RKO (cell line): Measurements from ENCODE around the gene SHC2.
"Not testable (repeated sequence)": the region's sequence is repeated elsewhere in the genome, so short reads cannot be mapped to it uniquely, and the experiment has no call there.

Experiments
- DNase-seq: peaks from one replicate; pipeline ENCODE4 v3.0.0-alpha.2; 2016; ENCODE audit warnings: low spot score

The SHC2 gene

DNA sequence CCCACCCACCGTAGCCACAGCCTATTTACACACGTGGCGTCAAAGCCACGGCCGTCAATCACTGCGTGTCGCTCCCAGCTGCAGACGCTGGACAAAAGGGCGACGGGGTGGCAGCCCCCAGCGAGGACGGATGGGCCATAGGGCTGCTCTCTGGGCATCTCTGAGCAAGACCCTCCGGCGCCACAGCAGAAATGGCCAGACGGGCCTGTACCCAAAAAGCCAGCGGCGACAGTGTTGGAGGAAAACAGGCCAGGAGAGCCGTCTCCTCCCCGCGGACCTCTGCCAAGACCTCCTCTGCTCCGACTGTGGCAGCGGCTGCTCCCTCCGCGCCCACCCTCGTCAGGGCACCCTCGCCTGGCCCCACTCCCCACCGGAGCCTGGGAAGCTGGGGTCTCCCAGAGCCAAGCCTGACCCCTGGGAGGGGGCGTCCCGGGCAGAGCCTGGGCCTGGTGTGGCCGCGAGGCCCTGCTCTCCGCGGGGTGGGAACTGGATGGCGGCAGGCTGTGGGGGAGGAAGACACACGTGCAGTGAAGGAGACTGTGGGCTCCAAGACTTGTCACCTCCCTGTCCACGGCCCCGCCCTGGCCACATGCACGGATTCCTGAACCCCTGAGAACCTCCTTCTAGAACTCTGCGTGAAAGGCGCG lies 54.6 kb downstream of the SHC2 start:
- DNase-seq, result no peak

DNA sequence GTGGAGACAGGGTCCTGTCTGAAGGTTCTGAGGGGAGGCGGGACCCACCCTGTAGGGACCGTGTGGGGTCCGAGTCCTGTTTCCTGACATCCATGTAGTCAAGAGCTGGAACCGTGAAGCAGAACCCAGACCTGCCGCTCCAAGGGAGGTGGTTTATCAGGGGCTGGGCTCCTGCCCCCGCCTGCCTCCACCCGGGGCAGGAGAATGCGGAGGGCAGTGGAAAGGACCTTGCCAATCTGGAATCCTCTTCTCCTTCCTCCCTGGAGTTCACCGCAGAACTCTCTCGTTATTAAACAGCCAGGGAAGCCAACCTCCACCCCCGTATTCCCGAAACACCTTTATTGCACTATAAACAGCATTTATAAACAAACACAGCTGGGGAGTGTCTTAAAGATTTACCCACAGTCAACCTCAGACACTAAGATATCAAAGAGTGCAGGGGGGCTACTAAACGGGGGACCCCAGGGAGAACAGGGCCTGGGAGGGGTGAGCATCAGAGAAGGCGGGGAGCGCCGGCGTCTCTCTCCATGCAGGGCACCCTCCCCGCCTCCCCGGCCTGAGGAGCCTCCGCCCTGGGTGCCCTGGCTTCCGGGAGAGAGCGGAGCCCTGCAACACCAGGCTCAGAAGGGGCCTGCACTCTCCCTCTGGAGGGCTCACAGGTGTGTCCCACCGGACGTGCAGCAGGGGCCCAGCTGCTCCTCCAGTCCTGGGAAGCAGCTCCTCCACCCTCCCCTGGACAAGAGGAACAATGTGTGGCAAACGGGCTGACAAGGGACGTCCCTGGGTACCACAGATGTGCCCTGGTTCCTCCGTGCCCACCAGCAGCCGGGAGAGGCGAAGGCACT lies 55.5 kb downstream of the SHC2 start:
- DNase-seq, result no peak

DNA sequence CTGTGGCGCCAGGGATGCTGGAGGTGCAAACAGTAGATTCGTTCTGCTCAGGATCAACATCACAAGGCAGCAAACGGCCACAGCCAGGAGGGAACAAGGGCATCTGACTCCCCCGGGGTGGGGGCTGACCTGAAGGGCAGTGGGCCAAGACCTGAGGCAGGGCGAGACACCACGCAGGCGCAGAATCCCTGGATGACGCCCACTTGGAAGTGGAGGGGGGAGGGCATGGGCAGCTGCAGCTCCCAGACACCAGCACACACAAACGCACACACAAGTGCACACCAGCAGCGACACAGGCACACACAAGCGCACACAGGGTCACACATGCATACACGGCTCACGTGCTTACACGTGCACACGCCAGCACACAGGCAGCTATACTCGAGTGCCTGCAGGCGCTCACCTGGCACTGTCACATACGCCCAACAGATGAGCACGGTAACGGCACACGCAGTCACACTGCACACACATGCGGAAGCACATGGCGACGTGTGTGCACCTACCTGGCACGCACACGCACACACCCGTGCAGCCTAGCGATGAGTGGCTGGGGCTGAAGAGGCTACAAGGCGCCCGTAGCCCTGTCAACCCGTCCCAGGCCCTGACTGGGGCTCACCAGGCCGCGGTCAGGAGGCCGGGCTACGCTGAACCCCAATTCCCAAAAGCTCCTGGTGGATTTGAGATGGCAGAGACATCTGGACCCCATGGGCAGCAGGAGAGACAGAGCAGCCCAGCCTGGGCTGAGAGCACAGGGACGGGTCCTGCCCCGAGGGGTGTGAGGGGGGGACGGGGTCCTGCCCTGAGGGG lies 57.4 kb downstream of the SHC2 start:
- no peak for DNase-seq

DNA sequence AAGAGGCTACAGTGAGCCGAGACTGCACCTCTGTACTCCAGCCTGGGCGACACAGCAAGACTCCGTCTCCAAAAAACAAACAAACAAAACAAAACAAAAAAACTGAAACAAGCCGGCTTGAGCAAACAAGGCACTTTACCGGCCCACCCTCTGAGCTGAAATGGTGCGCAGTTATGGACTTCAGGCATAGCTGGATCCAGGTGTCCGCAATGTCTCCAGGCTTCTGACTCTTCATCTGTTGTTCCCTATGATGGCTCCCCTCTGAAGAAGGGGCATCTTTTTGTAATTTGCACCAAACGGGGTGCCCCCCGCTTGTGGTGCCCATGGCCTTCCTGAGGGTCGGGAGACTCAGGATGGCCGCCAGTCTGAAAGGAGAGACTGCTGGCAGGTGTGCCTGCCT lies 58.0 kb downstream of the SHC2 start:
- no peak for DNase-seq

DNA sequence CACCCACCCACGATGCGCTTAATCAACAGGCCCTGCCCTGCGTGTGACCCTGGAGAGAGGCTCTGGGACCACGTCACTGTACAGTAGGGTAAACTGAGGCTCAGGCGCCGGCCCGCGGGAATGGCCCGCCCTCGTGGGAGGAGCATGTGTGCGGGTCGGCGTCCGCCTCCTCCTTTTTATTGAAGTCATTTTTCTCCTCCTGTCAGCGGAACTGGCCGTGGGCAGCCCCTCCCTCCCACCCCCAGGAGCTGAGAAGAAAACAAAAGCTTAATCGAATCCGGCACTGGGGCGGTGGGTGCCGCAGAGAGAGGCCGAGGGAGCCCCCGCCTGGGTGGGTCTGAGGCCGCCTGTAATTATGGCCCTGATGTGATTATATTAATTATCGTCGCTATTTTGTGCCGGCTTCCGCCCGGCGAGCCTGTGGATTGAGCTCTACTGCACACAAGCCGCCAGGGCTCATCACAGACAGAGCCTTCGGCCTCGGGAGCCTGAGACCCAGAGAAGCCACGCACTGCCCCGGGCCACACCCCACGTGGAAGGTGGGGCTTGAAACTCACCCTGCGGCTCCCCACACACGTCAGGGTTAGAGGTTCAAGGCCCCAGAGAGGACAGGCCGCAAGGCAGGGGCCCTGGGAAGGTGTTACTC lies 58.8 kb downstream of the SHC2 start:
- DNase-seq, result no peak

- DNase-seq, result no peak
Measured at GRCh38 chr19:400976-401865, 59.6 kb downstream of the SHC2 start.

- no peak for DNase-seq
Measured at GRCh38 chr19:399370-399769, 61.5 kb downstream of the SHC2 start.

DNA sequence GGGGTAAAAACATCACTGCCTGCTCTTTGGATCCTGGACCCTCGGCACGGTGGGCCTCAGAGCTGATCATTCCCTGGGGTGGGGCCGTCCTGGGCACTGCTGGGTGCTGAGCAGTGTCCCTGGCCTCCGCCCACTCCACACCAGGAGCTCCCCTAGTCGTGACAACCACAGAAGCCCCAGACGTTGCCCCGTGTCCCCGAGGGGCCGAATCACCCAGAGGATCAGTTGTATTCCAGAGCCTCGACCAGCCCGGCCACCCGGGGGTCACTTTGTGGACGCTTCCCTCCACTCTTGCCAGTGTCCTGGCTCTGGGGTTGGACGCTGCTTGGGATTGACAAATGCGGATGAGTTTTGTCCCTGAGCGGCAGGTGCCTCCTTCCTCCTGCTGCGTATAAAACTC lies 62.1 kb downstream of the SHC2 start:
- no peak for DNase-seq

GRCh38 chr19:397941-398706 lies 62.7 kb downstream of the SHC2 start:
- DNase-seq, result no peak

DNA sequence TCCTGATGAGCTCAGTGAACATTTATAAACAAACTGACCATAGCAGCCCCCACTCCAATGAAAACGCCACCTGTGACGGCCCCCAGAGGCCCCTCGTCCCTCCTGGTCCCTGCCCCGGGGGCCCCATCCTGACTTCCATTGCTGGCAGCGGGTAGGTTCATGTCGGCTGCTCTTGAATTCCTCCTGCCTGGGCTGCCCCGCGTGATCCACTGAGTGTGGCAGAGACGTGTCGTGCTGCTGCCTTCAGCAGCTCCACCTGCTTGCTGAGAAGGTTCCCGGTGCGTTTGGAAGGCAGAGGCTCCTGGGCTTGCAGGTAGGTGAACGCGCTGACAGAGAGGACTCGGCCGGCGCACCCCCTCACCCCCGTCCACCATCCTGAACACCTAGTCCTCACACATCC lies 63.5 kb downstream of the SHC2 start:
- no peak for DNase-seq

GRCh38 chr19:395467-395866 lies 65.4 kb downstream of the SHC2 start:
- DNase-seq, result no peak

- not testable (repeated sequence) for DNase-seq
Measured at GRCh38 chr19:394857-395256, 66.0 kb downstream of the SHC2 start.

GRCh38 chr19:393560-393959 lies 67.3 kb downstream of the SHC2 start:
- not testable (repeated sequence) for DNase-seq

DNA sequence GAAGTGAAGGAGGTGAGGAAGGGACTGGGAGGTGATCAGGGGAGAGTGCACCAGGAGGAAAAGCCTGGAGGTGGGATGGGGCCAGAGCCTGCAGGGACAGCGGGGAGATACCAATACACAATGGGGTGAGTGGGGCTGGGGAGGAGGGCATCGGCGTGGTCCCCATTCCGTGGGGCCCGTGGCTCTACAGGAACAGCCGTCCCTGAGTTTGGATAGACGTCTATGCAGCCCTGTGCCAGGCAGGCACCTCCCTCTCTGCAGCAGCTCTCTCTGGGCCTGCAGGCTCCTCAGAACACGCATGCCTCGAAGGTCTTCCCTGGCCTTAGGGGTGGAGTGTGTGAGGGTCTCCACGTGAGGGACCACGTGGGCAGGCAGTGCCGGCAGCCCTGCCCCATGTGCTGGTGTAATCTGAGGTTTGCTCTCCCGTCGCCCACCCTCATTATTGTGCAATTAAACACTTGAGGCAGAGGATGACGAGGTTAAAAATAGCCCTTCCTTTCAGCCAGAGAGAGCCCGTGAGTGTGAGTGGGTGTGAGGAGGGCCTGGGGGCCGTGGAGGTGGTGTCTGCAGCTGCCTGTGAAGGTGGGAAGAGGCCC lies 68.4 kb downstream of the SHC2 start:
- DNase-seq, result no peak

DNA sequence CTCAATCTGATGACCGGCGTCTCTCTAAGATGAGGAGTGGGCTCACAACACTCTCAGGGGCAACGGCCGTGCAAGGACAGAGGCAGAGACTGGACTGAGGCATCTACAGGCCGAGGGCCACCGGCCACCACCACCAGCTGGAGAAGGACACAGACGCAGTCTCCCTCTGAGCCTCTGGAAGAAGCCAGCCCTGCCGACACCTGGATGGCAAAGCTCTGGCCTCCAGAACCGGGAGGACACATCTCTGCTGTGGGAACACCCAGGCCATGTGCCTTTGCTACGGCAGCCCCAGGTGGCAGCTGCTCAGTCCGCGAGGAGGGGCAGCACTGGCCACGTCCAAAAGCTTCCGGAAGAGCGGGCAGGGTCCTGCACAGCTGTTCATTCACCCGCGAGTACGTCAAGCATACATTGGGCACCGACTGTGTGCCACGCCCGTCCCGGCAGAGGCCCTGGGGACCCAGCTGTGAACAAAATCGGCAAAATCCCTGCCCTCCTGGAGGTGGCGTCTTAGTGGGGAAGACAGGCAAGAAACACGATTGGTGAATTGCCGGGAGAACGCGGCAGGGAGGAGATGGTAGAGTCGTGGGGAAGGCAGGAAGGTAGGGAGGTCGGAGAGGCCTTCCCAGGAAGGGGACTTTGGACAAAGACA lies 69.0 kb downstream of the SHC2 start:
- no peak for DNase-seq

- DNase-seq, result no peak
Measured at GRCh38 chr19:391207-391557, 69.7 kb downstream of the SHC2 start.

GRCh38 chr19:390386-391206 lies 70.2 kb downstream of the SHC2 start:
- no peak for DNase-seq

GRCh38 chr19:389935-390289 lies 70.9 kb downstream of the SHC2 start:
- DNase-seq, result no peak
